CD14-positive monocyte (primary cell): ENCODE results near the gene CDC25B. TPM values are rescaled to one million over a fixed set of nuclear protein-coding genes. Genes with fewer than 3 reads are reported as not detected.

ENCODE experiments used
- DNase-seq, 3 donors: peaks; one replicate each; pipeline ENCODE4 v3.0.0-alpha.2; 2011 to 2022
- H2AFZ ChIP-seq: 2 replicates; pipeline ENCODE4 v1.6.0; 2012; ENCODE audit warnings: mild to moderate bottlenecking, low read depth, low read length, inconsistent platforms; ENCODE audit not compliant: insufficient read depth, poor library complexity, severe bottlenecking
- H3K27ac ChIP-seq, 2 donors: 1 replicate in 1 of 2; 2 replicates in 1 of 2; pipeline ENCODE4 v1.5.1; 2012 to 2013; ENCODE audit warnings: low read length in 2 of 2, control low read depth in 1 of 2, inconsistent platforms in 1 of 2, low read depth in 1 of 2, mild to moderate bottlenecking in 1 of 2
- H3K27me3 ChIP-seq, 2 donors: one replicate each; pipeline versions ENCODE4 v1.6.0 to v1.6.1; 2011 to 2013; ENCODE audit warnings: low read length in 2 of 2; ENCODE audit not compliant: control insufficient read depth in 2 of 2, insufficient read depth in 2 of 2
- H3K36me3 ChIP-seq, 2 donors: replicated peaks in 1 of 2; 1 replicate in 1 of 2; 2 replicates in 1 of 2; pipeline versions ENCODE4 v1.5.1 to v1.6.1; 2012 to 2013; ENCODE audit warnings: low read length in 2 of 2, control low read depth in 1 of 2, inconsistent platforms in 1 of 2, mild to moderate bottlenecking in 1 of 2; ENCODE audit not compliant: insufficient read depth in 2 of 2, control insufficient read depth in 1 of 2
- H3K4me1 ChIP-seq, 2 donors: 1 replicate in 1 of 2; 2 replicates in 1 of 2; pipeline versions ENCODE4 v1.5.1 to v1.6.1; 2012 to 2013; ENCODE audit warnings: low read length in 2 of 2, control low read depth in 1 of 2, inconsistent platforms in 1 of 2, mild to moderate bottlenecking in 1 of 2, moderate library complexity in 1 of 2; ENCODE audit not compliant: insufficient read depth in 2 of 2, control insufficient read depth in 1 of 2
- H3K4me2 ChIP-seq: replicated peaks from 2 replicates; pipeline ENCODE3; 2012; ENCODE audit warnings: low read length, moderate library complexity, mild to moderate bottlenecking; ENCODE audit not compliant: poor library complexity, severe bottlenecking; ENCODE audit errors: extremely low read depth
- H3K4me3 ChIP-seq, 3 experiments: fragments of 200-600 bp in 1 of 3; sonication (generic) in 1 of 3; replicated peaks in 1 of 3; 1 replicate in 2 of 3; 2 replicates in 1 of 3; pipeline ENCODE4 v1.5.1; 2011 to 2013; ENCODE audit warnings: low read length in 3 of 3, mild to moderate bottlenecking in 3 of 3, control low read depth in 2 of 3, low read depth in 2 of 3, inconsistent platforms in 1 of 3, moderate library complexity in 1 of 3
- H3K79me2 ChIP-seq: 2 replicates; pipeline ENCODE4 v1.6.0; 2012; ENCODE audit warnings: mild to moderate bottlenecking, control low read depth, inconsistent platforms, low read length, moderate library complexity; ENCODE audit not compliant: insufficient read depth
- H3K9ac ChIP-seq: 2 replicates; pipeline ENCODE4 v1.6.0; 2017; ENCODE audit warnings: low read length, mild to moderate bottlenecking; ENCODE audit not compliant: insufficient read depth, poor library complexity, severe bottlenecking
- H3K9me3 ChIP-seq, 2 donors: replicated peaks in 1 of 2; 1 replicate in 1 of 2; 2 replicates in 1 of 2; pipeline versions ENCODE4 v1.5.1 to v1.6.1; 2012 to 2013; ENCODE audit warnings: low read length in 2 of 2, control low read depth in 1 of 2; ENCODE audit not compliant: control insufficient read depth in 1 of 2, insufficient read depth in 1 of 2
- H4K20me1 ChIP-seq: 2 replicates; pipeline ENCODE4 v1.6.0; 2012; ENCODE audit warnings: mild to moderate bottlenecking, low read length, control low read depth, moderate library complexity; ENCODE audit not compliant: insufficient read depth
- H3K27ac Mint-ChIP-seq, 7 donors: one replicate each; pipeline ENCODE4 v1.8.0; 2020; ENCODE audit warnings: mild to moderate bottlenecking in 7 of 7, mixed read lengths in 7 of 7, moderate library complexity in 6 of 7, inconsistent platforms in 2 of 7
- H3K27me3 Mint-ChIP-seq, 3 donors: one replicate each; pipeline ENCODE4 v1.8.0; 2021 to 2022; ENCODE audit warnings: low read depth in 3 of 3, mild to moderate bottlenecking in 3 of 3, mixed read lengths in 3 of 3, moderate library complexity in 3 of 3, inconsistent platforms in 1 of 3
- H3K36me3 Mint-ChIP-seq, 2 donors: one replicate each; pipeline ENCODE4 v1.8.0; 2020; ENCODE audit warnings: mixed read lengths in 2 of 2, inconsistent platforms in 1 of 2, mild to moderate bottlenecking in 1 of 2
- H3K4me1 Mint-ChIP-seq: one replicate; pipeline ENCODE4 v1.8.0; 2020; ENCODE audit warnings: mild to moderate bottlenecking, mixed read lengths
- H3K4me3 Mint-ChIP-seq, 2 donors: one replicate each; pipeline ENCODE4 v1.8.0; 2020; ENCODE audit warnings: mild to moderate bottlenecking in 2 of 2, mixed read lengths in 2 of 2, moderate library complexity in 1 of 2
- H3K9me3 Mint-ChIP-seq, 7 donors: one replicate each; pipeline ENCODE4 v1.8.0; 2020 to 2022; ENCODE audit warnings: mixed read lengths in 7 of 7, mild to moderate bottlenecking in 6 of 7, moderate library complexity in 6 of 7, inconsistent platforms in 2 of 7
- CTCF ChIP-seq: fragments of 200-600 bp; IDR thresholded peaks from one replicate; pipeline ENCODE4 v1.8.0; 2022; ENCODE audit warnings: antibody characterized with exemption, mild to moderate bottlenecking
- WGBS: methylation state at CpG from one replicate; pipeline ENCODE4 v1.1.5; 2013; ENCODE audit warnings: missing lambda C conversion rate; ENCODE audit not compliant: insufficient coverage; 5-methylcytosine and 5-hydroxymethylcytosine counted together
- intact Hi-C, 2 donors: fragments of 100-400 bp; cut with micrococcal nuclease; formaldehyde crosslinking; loops; one replicate each; pipeline versions ENCODE4 v1.15.0 to v1.15.1; 2023
- polyA plus RNA-seq, 3 donors: library from polyadenylated mRNA; depleted of rRNA in 1 of 3; unstranded in 2 of 3; stranded (reverse) in 1 of 3; fragments of 300-500 nt in 2 of 3; fragments of >200 nt in 1 of 3; fragmentation: Illumina TruSeq in 2 of 3; gene quantifications; 1 replicate in 2 of 3; 2 replicates in 1 of 3; pipeline ENCODE4 v1.2.3, GENCODE V29; 2012 to 2021

CDC25B gene
- polyA plus RNA-seq, 3 donors = 3.6 to 35.6 (median 4.0) TPM

- Mint-ChIP-seq H3K27me3 (peaks cover 0 to 3% (median 0%) of the 10 kb centered on the region in 3 donors), H3K4me1 (peaks cover 21% of the 10 kb centered on the region), H3K27ac (peak overlapping the region; percentile 80 to 97 (median 90)), H3K9me3 (peaks cover 0 to 1% (median 0%) of the 10 kb centered on the region in 7 donors), H3K4me3 (peak overlapping the region; percentile 61 to 86), H3K36me3 (peaks cover 22 to 29% of the 10 kb centered on the region in 2 donors)
- H3K9ac ChIP-seq = peak overlapping the region; percentile 94
- H3K36me3 ChIP-seq = peaks cover 22 to 28% of the 10 kb centered on the region in 2 donors
- intact Hi-C loops = loop anchor here (2.0 to 10.0 kb wide), 3 partner anchors 27 to 55 kb away; partner anchors contain the start of genes ADISSP (in 2 of the 2), CENPB (in 2 of the 2) and MAVS (in 1 of the 2)
- WGBS = 69% methylated on average over 15 of the region's 20 CpGs
- peak overlapping the region; percentile 87 to 97 for H3K27ac ChIP-seq
- no peaks in the 10 kb centered on the region for H3K9me3 ChIP-seq
- H3K27me3 ChIP-seq = no peaks in the 10 kb centered on the region
- peaks cover 16% of the 10 kb centered on the region for H3K79me2 ChIP-seq
- H3K4me1 ChIP-seq = peaks cover 18 to 30% of the 10 kb centered on the region in 2 donors
- DNase-seq = no peak
- no peaks in the 10 kb centered on the region for H4K20me1 ChIP-seq
- H2AFZ ChIP-seq = peak overlapping the region; percentile 88
- peak overlapping the region; percentile 69 to 96 (median 87) for H3K4me3 ChIP-seq
- peak overlapping the region; percentile 77 for H3K4me2 ChIP-seq
- no peak for TF ChIP-seq CTCF
These were observed 23.4 kb downstream of the CDC25B start for GRCh38 chr20:3819411-3820047.

GRCh38 chr20:3820048-3820900 lies 24.2 kb downstream of the CDC25B start, which contains the start of gene AP5S1:
Gene AP5S1, plus strand, starts transcription at chr20:3820547. Its CDS starts 1,571 bp downstream, at chr20:3822118.
- no peaks in the 10 kb centered on the region for H3K9me3 ChIP-seq

More at GRCh38 chr20:3820048-3820900, 24.2 kb downstream of the CDC25B start, which contains the start of gene AP5S1:
- peaks cover 20% of the 10 kb centered on the region for H3K4me1 Mint-ChIP-seq
- intact Hi-C loops = loop anchor here (2.0 to 10.0 kb wide), 3 partner anchors 27 to 55 kb away; partner anchors contain the start of genes CENPB (in 2 of the 2), ADISSP (in 1 of the 2) and MAVS (in 1 of the 2)
- Histone ChIP-seq H3K27me3 (no peaks in the 10 kb centered on the region), H3K79me2 (peaks cover 16% of the 10 kb centered on the region), H4K20me1 (no peaks in the 10 kb centered on the region), H2AFZ (peak within 1 kb of the TSS; percentile 88), H3K36me3 (peaks cover 27 to 35% of the 10 kb centered on the region in 2 donors), H3K4me3 (peak within 1 kb of the TSS; percentile 69 to 96 (median 87)), H3K4me2 (peak within 1 kb of the TSS; percentile 77), H3K9ac (peak within 1 kb of the TSS; percentile 94), H3K27ac (peak within 1 kb of the TSS; percentile 87 to 97), H3K4me1 (peaks cover 18 to 30% of the 10 kb centered on the region in 2 donors)
- H3K27ac Mint-ChIP-seq = peak within 1 kb of the TSS; percentile 95 to 99 (median 98)
- H3K4me3 Mint-ChIP-seq = peak within 1 kb of the TSS; percentile 83 to 86
- TF ChIP-seq CTCF = peak; percentile 99
- H3K9me3 Mint-ChIP-seq = peaks cover 0 to 1% (median 0%) of the 10 kb centered on the region in 7 donors
- H3K36me3 Mint-ChIP-seq = peaks cover 29 to 36% of the 10 kb centered on the region in 2 donors
- H3K27me3 Mint-ChIP-seq = peaks cover 0 to 2% (median 0%) of the 10 kb centered on the region in 3 donors
- under 1% methylated on average over 95 of the region's 96 CpGs for WGBS
- peak; percentile 95 to 98 (median 96) for DNase-seq
